HCT116 (cell line): Measurements from ENCODE around the gene MSH2. TPM values are rescaled to one million over a fixed set of nuclear protein-coding genes. Genes with fewer than 3 reads are reported as not detected.

ENCODE experiments used
- ATAC-seq: fragments of 200-7000 bp; cut with Tn5 transposase; 2 replicates; pipeline ENCODE4 v1.9.1; 2020; ENCODE audit warnings: mild to moderate bottlenecking, moderate library complexity
- BruUV-seq: library from RNA; stranded (reverse); fragments of 400-500 nt; replicated peaks from 2 replicates; lab custom pipeline; 2021; lab: Mats Ljungman, UMichigan
- CTCF ChIA-PET: fragments of 300-600 bp; sonication (Branson Sonifier 250); formaldehyde crosslinking; loops from one replicate; lab custom pipeline; 2021; ENCODE audit warnings: antibody characterized with exemption; lab: Charles Lee
- POLR2A ChIA-PET: fragments of 300-600, 350-600 bp; sonication (Branson Sonifier 250); formaldehyde crosslinking; loops from one replicate; lab custom pipeline; 2021; ENCODE audit warnings: antibody characterized with exemption; lab: Charles Lee
- RAD21 ChIA-PET, 2 experiments: fragments of 300-600 bp; sonication (Branson Sonifier 250); formaldehyde crosslinking; loops; one replicate each; lab custom pipeline; 2023; ENCODE audit warnings: low total read pairs in 2 of 2; ENCODE audit not compliant: uncharacterized antibody in 2 of 2, unreplicated experiment in 2 of 2, low non-redundant PET in 1 of 2; lab: Charles Lee
- DNase-seq: peaks from one replicate; pipeline ENCODE4 v3.0.0-alpha.2; 2010; ENCODE audit warnings: low read depth, low spot score
- H2AFZ ChIP-seq: fragments of 200-600 bp; shearing (Covaris generic), sonication (generic); 2 replicates; pipeline ENCODE4 v1.6.1; 2017; ENCODE audit warnings: low read depth, mixed run types, mixed read lengths, antibody characterized with exemption, low read length; ENCODE audit not compliant: poor library complexity, severe bottlenecking
- H3K27ac ChIP-seq: 2 replicates; pipeline ENCODE4 v1.5.1; 2012; ENCODE audit warnings: low read depth, low read length
- H3K27me3 ChIP-seq: fragments of 200-600 bp; sonication (generic); 2 replicates; pipeline ENCODE4 v1.6.1; 2016; ENCODE audit warnings: mixed run types, low read length, mixed read lengths; ENCODE audit not compliant: insufficient read depth
- H3K36me3 ChIP-seq, 2 experiments: fragments of 200-500 bp in 1 of 2; fragments of 200-600 bp in 1 of 2; sonication (Bioruptor generic) in 1 of 2; sonication (generic) in 1 of 2; 2 replicates each; pipeline versions ENCODE4 v1.5.1 to v1.6.1; 2014 to 2016; ENCODE audit warnings: low read length in 2 of 2, inconsistent platforms in 1 of 2, mixed read lengths in 1 of 2, mixed run types in 1 of 2; ENCODE audit not compliant: insufficient read depth in 2 of 2, control insufficient read depth in 1 of 2
- H3K4me1 ChIP-seq, 2 experiments: fragments of 200-600 bp in 1 of 2; sonication (generic) in 1 of 2; 2 replicates each; pipeline versions ENCODE4 v1.5.1 to v1.6.1; 2012 to 2017; ENCODE audit warnings: low read length in 2 of 2, inconsistent platforms in 1 of 2, mild to moderate bottlenecking in 1 of 2, mixed read lengths in 1 of 2, mixed run types in 1 of 2, moderate library complexity in 1 of 2; ENCODE audit not compliant: insufficient read depth in 2 of 2, control insufficient read depth in 1 of 2
- H3K4me2 ChIP-seq: fragments of 200-600 bp; sonication (generic); 2 replicates; pipeline ENCODE4 v1.6.1; 2017; ENCODE audit warnings: mixed run types, low read length, mixed read lengths
- H3K4me3 ChIP-seq, 2 experiments: fragments of 200-600 bp in 1 of 2; sonication (generic) in 1 of 2; replicated peaks in 1 of 2; 2 replicates each; pipeline ENCODE4 v1.5.1; 2011 to 2016; ENCODE audit warnings: low read length in 2 of 2, control low read depth in 1 of 2, low read depth in 1 of 2, mild to moderate bottlenecking in 1 of 2, mixed read lengths in 1 of 2, mixed run types in 1 of 2
- H3K79me2 ChIP-seq: fragments of 200-600 bp; sonication (generic); 2 replicates; pipeline ENCODE4 v1.6.1; 2017; ENCODE audit warnings: mild to moderate bottlenecking, mixed run types, low read length, moderate library complexity, mixed read lengths; ENCODE audit not compliant: insufficient read depth
- H3K9ac ChIP-seq: fragments of 200-600 bp; sonication (generic); 2 replicates; pipeline ENCODE4 v1.6.1; 2016; ENCODE audit warnings: low read length, mixed read lengths
- H3K9me2 ChIP-seq: fragments of 200-600 bp; sonication (generic), shearing (Covaris generic); 2 replicates; pipeline ENCODE4 v1.6.1; 2017; ENCODE audit warnings: mixed run types, mild to moderate bottlenecking, moderate library complexity; ENCODE audit not compliant: insufficient read depth
- H3K9me3 ChIP-seq, 2 experiments: fragments of 200-500 bp in 1 of 2; fragments of 200-600 bp in 1 of 2; sonication (Bioruptor generic) in 1 of 2; sonication (generic) in 1 of 2; 2 replicates each; pipeline ENCODE4 v1.6.1; 2014 to 2017; ENCODE audit warnings: low read length in 2 of 2, mixed read lengths in 2 of 2, inconsistent platforms in 1 of 2, low read depth in 1 of 2, mild to moderate bottlenecking in 1 of 2, mixed run types in 1 of 2, moderate library complexity in 1 of 2; ENCODE audit not compliant: control insufficient read depth in 1 of 2, insufficient read depth in 1 of 2
- H4K20me1 ChIP-seq: fragments of 200-600 bp; sonication (generic), shearing (Covaris generic); 2 replicates; pipeline ENCODE4 v1.6.1; 2017; ENCODE audit warnings: mixed run types, mild to moderate bottlenecking, moderate library complexity; ENCODE audit not compliant: insufficient read depth
- ATF3 ChIP-seq: IDR thresholded peaks from 2 replicates; pipeline ENCODE4 v1.6.1; 2012
- CBX3 ChIP-seq: IDR thresholded peaks from 2 replicates; pipeline ENCODE4 v1.6.1; 2012; ENCODE audit warnings: low read depth
- CEBPB ChIP-seq: IDR thresholded peaks from 2 replicates; pipeline ENCODE4 v1.6.1; 2012; ENCODE audit warnings: low read depth
- CTCF ChIP-seq, 3 experiments: fragments of 200-600 bp in 1 of 3; sonication (generic) in 1 of 3; IDR thresholded peaks in 2 of 3; conservative IDR thresholded peaks in 1 of 3; 2 replicates each; pipeline ENCODE4 v1.5.1; 2012 to 2017; ENCODE audit warnings: low read depth in 2 of 3, low read length in 2 of 3, antibody characterized with exemption in 1 of 3, borderline replicate concordance in 1 of 3, control low read depth in 1 of 3, mild to moderate bottlenecking in 1 of 3, mixed read lengths in 1 of 3, mixed run types in 1 of 3, moderate library complexity in 1 of 3; ENCODE audit not compliant: insufficient read depth in 1 of 3
- ELF1 ChIP-seq: IDR thresholded peaks from 2 replicates; pipeline ENCODE4 v1.6.1; 2012; ENCODE audit warnings: low read depth, borderline replicate concordance
- EZH2phosphoT487 ChIP-seq: fragments of 200-600 bp; IDR thresholded peaks from 2 replicates; pipeline ENCODE4 v1.6.1; 2018; ENCODE audit warnings: antibody characterized with exemption, borderline replicate concordance
- MAX ChIP-seq: IDR thresholded peaks from 2 replicates; pipeline ENCODE4 v1.6.1; 2012
- POLR2A ChIP-seq: IDR thresholded peaks from 2 replicates; pipeline ENCODE4 v1.7.0; 2011; ENCODE audit warnings: borderline replicate concordance; ENCODE audit not compliant: insufficient read depth, insufficient read length; ENCODE audit errors: extremely low read depth
- POLR2AphosphoS5 ChIP-seq: IDR thresholded peaks from 2 replicates; pipeline ENCODE4 v1.6.1; 2011; ENCODE audit warnings: mild to moderate bottlenecking, low read depth, low read length, moderate library complexity
- RAD21 ChIP-seq: IDR thresholded peaks from 2 replicates; pipeline ENCODE4 v1.6.1; 2012; ENCODE audit warnings: low read depth, mild to moderate bottlenecking
- SIN3A ChIP-seq: IDR thresholded peaks from 2 replicates; pipeline ENCODE4 v1.6.1; 2012; ENCODE audit warnings: low read depth
- SP1 ChIP-seq: IDR thresholded peaks from 2 replicates; pipeline ENCODE4 v1.6.1; 2012; ENCODE audit warnings: low read depth
- TCF7L2 ChIP-seq: IDR thresholded peaks from 2 replicates; pipeline ENCODE4 v1.7.0; 2011; ENCODE audit warnings: borderline replicate concordance, inconsistent platforms; ENCODE audit not compliant: insufficient read depth, insufficient read length; ENCODE audit errors: extremely low read depth
- ZBTB33 ChIP-seq: IDR thresholded peaks from 2 replicates; pipeline ENCODE4 v1.6.1; 2011; ENCODE audit warnings: mild to moderate bottlenecking, low read length, moderate library complexity; ENCODE audit not compliant: insufficient replicate concordance; ENCODE audit errors: extremely low read depth
- intact Hi-C: fragments of 100-400 bp; cut with micrococcal nuclease; formaldehyde crosslinking; loops from 2 replicates; pipeline ENCODE4 v1.10.0; 2022
- total RNA-seq: library from RNA; stranded (reverse); gene quantifications from one replicate; pipeline ENCODE4 v1.2.1, GENCODE V29; 2021; ENCODE audit not compliant: unreplicated experiment

Gene MSH2
- total RNA-seq, 1 experiment from 2014 or later = 54.9 TPM

GRCh38 chr2:47520302-47520630 is 117.3 kb downstream of the MSH2 start:
- no TSS peak for BruUV-seq
- no peak overlapping the region for H3K4me2 ChIP-seq

More at GRCh38 chr2:47520302-47520630, 117.3 kb downstream of the MSH2 start:
- Histone ChIP-seq H3K4me3 (no peak overlapping the region), H4K20me1 (no peaks in the 10 kb centered on the region), H3K9me2 (no peaks in the 10 kb centered on the region), H3K27me3 (no peaks in the 10 kb centered on the region), H3K9ac (no peak overlapping the region), H3K9me3 (no peaks in the 10 kb centered on the region), H3K79me2 (no peaks in the 10 kb centered on the region), H3K4me1 (no peaks in the 10 kb centered on the region), H2AFZ (no peak overlapping the region), H3K27ac (no peak overlapping the region), H3K36me3 (no peaks in the 10 kb centered on the region)
- TF ChIP-seq MAX (no peak), SP1 (no peak), RAD21 (no peak), CBX3 (no peak), TCF7L2 (no peak), EZH2phosphoT487 (no peak), ZBTB33 (no peak), SIN3A (no peak), CEBPB (no peak), POLR2AphosphoS5 (no peak), ELF1 (no peak), CTCF (IDR thresholded peaks at IDR 0.05 in 2 of 3, conservative IDR thresholded peaks at IDR 0.05 in 1 of 3; ENCODE audit: borderline replicate concordance in 1 of 3, insufficient read depth in 1 of 3, low read depth in 2 of 3, low read length in 2 of 3) (no peak), ATF3 (no peak), POLR2A (no peak)
- DNase-seq = no peak
- ChIA-PET CTCF (interaction anchor here (1.2 kb wide), 1 partner anchor 10 kb away, joined by 3 read pairs; no protein-coding TSS in a partner anchor), POLR2A (no interaction called here), RAD21 (no interaction called here)
- intact Hi-C loops = no loop called here
- no peak for ATAC-seq
